Activated CD4-positive, alpha-beta T cell treated with anti-CD3 and anti-CD28 coated beads for 1 hour (primary cell): ENCODE results near the gene LHCGR.
"Not testable (repeated sequence)": the region's sequence is repeated elsewhere in the genome, so short reads cannot be mapped to it uniquely, and the experiment has no call there.

ENCODE experiments used
- DNase-seq: peaks from one replicate; pipeline ENCODE4 v3.0.0-alpha.2; 2020

Gene LHCGR

DNA sequence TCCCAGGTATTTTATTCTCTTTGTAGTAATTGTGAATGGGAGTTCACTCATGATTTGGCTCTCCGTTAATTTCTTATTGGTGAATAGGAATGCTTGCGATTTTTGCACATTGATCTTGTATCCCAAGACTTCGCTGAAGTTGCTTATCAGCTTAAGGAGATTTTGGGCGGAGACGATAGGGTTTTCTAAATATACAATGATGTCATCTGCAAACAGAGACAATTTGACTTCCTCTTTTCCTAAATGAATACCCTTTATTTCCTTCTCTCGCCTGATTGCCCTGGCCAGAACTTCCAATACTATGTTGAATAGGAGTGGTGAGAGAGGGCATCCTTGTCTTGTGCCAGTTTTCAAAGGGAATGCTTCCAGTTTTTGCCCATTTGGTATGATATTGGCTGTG is 51.9 kb downstream of the LHCGR start:
- not testable (repeated sequence) for DNase-seq

DNA sequence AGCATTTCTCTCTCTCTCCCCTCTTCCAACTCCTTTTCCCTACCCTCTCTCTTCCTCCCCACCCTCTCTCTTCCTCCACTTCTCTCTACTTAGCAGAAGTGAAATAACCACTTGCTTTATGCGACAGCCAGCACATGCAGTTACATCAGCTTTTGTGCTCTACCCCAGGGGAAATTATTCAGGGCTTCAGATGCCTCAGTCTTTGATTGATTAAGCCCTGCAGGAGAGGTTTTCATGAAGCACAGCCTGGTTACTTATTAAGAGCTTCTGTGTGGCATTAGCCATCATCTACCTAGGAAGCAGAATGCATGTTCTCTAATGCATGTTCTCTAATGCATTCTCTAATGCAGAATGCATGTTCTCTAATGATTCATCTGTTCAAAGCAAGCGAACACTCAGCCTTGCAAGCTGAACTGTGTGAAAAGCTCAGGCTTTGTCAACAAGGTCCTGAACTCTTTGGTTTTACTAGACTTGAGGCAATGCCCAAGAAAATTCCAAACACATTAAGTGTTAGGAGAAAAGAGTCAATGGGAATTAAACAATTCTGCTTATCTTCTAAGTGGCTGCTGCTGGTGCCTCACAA is 56.1 kb downstream of the LHCGR start:
- DNase-seq = no peak

DNA sequence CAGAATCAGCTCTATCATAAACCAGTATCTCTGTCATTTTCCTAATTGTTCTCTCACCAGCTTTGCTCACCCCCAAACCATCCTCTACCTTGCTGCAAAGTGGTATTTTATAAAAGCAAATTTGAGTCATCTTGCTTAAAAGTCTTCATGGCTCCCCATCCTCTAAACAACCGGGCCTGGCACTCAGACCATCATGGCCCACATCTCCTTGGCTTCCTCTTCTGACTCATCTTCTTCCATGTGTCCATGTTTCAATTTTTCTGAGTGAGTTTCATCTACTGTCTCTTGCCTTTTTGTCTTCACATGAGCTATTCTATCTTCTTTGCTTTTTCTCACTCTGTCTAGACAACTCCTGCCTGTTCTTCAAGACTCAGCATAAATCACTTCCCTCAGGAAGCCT is 58.6 kb downstream of the LHCGR start:
- DNase-seq = no peak

DNA sequence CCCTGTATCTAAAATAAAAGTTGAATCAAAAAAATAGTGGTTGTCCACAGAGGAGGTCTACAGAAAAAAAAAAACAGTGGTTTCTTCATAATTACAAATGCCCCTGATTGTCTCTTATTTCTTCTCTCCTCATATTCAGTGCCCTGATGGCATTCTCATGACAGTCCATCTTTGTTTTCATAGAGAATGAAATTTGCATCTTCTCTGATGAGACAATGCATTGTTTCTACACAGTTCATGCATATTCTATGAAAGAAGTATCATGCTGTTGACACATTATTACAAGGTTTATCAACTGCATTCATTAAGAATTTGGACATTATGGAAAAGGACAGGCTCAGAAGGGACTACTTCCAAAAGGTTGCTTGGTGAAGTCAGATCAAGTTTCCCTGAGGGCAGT is 59.5 kb downstream of the LHCGR start:
- DNase-seq = no peak

DNA sequence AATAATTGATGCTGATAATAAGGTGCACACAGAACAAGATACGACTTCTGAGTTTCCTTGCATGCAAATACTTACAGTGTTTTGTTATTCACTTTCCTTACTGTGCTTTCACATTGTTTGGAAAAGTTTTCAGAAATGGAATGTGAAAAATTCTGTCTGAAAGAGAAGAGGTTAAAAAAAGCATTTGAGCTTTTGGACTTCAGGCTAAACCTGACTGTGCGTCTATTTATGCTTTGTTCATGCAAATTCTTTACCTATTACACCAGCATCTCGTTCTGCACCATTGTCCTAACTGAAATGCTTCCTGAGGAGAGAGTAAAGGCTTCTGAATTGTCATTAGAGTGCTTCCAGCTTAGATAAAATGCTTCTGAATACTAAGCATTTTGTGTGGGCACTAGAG is 61.4 kb downstream of the LHCGR start:
- DNase-seq = no peak

DNA sequence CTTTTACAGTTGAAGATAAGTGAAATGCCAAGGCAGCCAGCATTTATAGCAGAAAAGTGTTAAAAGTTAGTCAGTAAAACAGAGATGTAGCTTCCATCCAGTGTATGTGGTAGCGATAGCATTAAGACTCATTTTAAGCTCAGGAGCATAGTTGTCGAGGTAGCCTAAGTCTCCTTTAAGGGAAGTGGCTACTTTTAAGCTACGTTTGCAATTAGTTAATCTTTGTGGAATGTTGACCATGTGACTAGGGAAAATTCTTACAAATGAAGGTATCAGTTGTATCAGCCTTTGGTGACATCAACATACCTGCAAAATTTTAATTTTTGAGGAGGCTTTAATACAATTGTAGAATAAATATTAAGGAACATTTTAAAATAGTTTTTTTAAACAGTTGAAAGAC is 61.9 kb downstream of the LHCGR start:
- DNase-seq = no peak

DNA sequence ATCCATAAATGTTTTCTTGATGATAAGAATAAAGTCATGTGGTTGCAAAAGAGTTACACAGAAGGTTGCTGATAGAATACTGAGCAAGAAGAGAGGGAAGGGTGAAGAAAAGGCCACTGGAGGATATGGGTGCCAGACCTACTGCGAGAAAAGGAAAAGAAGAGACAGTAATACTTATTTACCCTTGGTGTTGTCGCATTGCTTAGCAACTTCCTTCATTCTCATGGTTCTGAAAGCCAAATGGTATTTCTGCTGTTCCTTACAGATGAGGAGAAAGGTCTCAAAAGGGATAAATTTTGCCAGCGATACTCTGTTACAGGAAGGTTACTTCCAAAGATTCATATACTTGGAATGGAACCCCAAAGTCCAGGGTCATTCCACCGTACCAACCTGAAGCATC is 62.5 kb downstream of the LHCGR start:
- no peak for DNase-seq

DNA sequence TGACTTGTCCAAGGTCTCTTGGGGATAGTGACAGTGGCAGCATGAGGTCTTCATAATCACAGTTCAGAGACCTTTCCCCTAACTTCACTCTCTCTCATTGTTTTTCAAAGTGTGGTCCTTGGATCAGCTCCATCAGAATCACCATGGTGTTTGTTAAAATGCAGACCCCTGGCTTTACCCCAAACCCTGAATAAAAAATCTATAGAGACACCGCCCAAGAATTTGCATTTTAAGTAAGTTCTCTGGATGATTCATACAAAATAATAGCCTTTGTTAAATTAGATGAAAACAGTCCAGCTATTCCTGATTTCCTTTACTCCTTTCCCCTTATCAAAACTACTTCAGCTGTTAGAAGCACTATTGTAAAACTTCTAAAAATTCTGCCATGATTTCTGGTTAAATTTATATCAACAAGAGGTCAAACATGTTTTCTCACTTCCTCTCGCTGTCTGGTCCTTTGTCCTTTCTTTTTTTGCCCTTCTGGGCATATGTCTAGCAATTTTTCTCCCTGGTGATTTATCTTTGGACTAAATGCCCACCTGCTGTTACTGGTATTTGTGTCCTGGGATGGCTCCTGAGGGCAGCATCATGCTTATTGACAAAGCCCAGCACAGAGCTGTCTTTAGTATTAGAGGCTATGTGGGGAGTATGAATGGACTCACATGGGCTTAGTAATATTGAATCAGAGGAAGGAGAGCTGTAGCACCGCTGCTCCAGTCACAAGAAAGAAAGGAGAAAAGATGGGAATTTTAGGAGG is 63.4 kb downstream of the LHCGR start:
- DNase-seq = no peak

DNA sequence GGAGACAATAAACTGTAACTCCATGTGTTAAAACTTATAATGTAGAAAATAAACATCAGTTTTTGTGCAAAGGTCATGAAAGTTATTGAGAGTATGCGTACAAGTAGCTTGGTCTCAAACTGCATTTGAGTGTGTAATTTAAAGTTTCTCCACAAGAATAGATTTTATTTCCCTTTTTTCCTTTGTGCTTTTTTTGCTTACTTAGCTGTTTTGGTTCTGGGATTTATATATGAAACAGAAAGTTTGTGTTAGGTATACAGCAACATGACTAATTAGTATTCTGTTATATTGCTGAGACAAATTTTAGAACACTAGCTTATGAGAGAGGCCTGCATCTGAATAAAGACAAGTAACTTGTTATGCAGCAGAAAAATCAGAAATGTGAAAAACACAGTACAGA is 70.4 kb downstream of the LHCGR start:
- DNase-seq = no peak

DNA sequence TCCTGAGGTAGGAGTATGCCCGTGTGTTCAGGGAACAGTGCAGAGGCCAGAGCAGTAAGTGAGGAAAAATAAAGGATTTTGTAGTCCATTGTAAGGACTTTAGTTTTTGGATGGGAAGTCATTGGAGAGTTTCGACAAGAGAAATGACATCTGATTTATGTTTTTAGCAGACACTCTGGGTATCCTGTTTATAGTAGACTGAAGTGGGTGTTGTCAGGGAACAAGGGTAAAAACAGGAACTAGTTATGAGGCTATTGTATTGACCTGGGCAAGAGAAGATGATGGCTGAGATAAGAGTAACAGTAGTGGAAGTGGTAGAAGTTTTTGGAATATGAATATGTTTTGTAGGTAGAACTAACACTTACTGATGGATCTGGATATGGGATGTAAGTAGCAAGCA is 78.1 kb downstream of the LHCGR start:
- DNase-seq = no peak

DNA sequence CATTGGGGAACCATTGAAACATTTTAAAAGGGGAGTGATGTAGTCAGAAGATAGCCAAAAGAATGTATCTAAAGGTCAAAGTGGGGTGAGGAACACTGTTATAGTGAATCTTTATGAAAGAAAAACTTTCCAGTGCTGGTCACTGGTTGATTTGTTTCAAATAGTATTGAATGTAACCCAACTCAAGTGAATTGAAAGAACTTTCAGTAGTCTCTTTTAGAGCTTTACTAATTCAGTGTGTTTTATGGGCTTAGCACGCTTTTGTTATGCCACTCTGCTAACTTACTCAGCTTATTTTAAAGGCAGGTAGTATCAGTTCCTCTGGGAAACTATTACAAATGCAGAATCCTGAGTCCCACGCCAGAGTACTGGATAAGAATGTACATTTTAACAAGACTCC is 80.6 kb downstream of the LHCGR start:
- no peak for DNase-seq

DNA sequence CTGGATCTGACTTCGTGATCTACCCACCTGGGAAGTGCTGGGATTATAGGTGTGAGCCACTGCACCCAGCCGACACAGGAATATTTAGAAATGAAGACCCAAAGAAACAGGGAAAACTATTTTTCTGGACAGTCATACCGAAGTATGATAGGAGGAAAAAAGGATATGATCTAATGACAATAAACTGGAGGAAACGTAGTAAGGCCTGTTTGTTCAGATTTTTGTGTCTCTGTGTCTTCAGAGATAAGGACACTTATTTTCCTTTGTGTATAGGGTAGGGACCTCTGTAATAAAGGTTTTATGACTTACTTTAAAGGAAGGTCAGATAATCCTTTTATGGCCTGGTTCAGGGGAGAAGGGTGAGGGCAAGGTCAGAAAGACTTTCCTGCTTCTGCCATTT is 81.9 kb downstream of the LHCGR start:
- no peak for DNase-seq

DNA sequence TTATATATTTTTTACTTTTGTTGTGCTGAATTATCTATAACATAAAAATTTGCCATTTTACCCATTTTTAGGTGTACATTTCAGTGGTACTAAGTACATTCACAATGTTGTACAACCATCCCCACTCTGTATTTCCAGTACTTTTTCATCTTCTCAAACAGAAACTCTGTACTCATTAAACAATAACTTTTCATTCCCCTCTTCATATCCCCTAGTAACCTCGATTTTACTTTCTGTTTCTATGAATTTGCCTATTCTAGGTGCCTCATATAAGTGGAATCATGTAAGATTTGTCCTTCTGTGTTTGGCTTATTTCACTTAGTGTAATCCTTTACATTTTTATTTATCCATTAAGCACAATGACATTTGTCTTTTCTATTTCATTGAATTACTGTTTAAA is 86.5 kb downstream of the LHCGR start:
- DNase-seq = no peak

DNA sequence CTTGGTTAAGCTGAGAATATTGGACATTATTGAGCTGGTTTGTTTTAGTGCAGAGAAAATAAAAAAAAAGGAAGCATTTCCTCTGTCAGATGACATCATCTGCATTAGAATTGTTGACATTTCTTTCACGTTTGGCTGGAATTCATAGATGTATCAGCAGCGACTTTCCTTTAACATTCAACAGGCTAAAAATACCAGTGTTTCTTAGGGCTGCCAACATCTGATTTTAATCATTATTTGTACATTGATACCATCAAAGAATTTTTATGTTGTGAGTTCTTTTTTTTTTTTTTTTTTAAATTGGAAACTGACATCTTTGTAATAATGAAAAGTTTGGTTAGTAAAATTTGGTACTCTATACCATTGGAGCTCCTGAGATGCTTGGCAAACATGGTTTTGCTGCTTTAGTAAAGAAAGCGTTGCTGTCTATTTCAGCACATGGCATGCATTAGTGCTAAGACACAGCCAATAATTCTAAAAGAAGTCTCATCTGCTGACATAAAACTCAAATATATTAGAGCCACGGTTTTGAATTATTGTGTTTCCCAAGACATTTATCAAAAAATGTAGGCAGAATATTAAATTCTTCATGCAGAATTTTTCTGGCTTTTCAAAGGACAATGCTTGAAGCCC is 104.2 kb downstream of the LHCGR start:
- no peak for DNase-seq

DNA sequence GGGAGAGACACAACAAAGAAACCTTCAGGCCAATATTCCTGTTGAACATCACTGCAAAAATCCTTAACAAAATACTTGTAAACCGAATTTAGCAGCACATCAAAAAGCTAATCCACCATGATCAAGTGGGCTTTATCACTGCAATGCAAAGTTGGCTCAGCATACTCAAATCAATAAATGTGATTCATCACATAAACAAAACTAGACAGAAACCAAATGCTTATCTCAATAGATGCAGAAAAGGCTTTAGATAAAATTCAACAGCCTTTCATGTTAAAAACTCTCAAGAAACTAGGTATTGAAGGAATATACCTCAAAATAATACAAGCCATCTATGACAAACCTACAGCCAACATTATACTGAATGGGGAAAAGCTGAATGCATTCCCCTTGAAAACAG is 117.3 kb downstream of the LHCGR start:
- no peak for DNase-seq
